IPS-NIHi7 (cell line): Measurements from ENCODE around the gene RLF.

Experiments
- DNase-seq: peaks from one replicate; pipeline ENCODE4 v3.0.0; 2012; ENCODE audit warnings: mixed read lengths; ENCODE audit errors: extremely low spot score

The RLF gene

DNA sequence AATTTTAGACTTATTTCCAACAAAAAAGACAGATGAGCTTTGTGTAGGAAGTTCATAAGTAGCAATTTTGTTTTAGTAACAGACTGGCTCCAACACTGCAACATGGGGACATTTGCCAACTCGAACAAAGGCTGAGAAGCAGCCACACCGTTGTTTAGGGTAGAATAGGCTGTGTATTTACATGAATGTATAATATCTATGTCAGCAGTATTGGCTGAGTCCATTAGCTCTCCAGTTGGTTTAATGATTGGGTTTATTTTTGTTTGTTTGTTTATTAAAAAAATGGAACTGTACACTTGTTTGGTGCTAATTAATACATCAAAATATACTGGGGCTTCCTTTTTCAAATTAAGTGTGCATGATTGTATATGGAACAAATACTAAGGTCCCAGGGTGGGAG, 79.2 kb downstream of the RLF start:
- no peak for DNase-seq

DNA sequence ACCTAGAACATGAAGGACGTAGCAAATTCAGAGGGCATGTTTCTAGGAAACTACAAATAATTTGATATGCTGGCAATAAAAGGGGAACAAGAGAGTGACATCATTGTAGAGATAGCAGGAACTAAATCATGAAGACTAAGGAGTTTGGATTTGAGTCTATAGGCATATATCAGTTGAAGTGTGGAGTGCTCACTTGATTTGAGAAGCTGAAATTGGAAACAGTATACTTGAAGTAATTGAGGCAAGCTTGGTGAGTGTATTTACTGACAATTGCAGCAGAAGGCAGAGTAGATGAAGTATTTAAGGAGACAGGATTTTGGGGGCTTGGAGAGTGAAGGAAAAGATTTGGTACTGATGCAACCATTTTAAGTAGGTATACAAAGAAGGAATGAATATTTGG, 80.2 kb downstream of the RLF start:
- no peak for DNase-seq

GRCh38 chr1:40243351-40243750, 82.2 kb downstream of the RLF start:
- DNase-seq, result no peak

GRCh38 chr1:40244138-40244744, 83.1 kb downstream of the RLF start:
- DNase-seq, result no peak

DNA sequence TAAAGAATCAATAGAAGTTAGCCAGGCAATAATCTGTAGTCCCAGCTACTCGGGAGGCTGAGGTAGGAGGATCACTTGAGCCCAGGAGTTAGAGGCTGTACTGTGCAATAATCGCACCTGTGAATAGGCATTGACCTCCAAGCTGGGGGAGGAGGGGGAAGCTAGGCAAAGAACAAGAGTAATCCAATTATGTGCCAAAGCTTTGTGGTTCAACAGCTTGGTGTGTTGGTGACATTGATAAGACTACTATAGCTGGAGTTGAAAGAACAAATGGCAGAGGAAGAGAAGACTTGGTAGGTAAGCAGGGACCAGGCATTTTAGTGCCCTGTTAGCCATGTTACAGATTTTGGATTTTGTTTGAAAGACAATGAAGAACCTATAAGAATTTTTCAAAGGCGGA, 84.5 kb downstream of the RLF start:
- DNase-seq, result no peak

GRCh38 chr1:40247655-40248054, 86.5 kb downstream of the RLF start, which contains the start of gene TMCO2:
Gene TMCO2 (plus strand): TSS chr1:40247937. CDS start chr1:40247994, 57 bp downstream.
- no peak for DNase-seq

DNA sequence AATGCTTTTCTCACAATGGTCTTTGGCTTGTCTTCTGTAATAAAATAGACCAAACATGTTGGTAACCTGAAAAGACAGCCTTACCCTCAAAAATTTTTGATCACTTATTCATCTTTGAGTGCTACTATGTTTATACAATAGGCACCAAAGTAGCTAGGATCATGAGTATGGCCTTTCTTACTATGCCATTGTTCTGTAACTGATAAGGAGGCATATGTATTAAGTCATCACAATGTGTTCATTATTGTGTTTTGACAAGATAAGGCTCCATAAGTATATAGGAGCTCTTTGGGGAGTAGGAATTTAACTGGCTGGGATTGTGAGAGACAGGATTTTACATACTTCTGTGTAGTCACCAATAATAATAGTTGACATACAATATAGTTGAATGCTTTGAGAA, 87.2 kb downstream of the RLF start:
- DNase-seq, result no peak

DNA sequence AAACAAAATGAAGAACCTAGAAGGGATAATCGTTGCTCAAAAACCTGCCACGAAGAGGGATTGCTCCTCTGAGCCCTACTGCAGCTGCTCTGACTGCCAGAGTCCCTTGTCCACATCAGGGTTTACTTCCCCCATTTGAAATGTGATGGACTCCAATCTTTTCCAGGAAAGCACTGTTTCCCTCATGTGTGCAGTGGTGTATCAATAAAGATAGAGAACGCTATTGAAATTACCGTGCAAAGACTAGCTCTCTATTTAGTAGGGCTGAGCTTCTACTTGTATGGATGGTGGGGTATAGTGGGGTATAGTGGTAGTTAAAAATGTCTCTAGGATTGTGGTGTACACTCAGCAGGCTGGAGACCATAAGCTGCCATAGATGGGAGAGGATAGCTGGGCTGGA, 90.3 kb downstream of the RLF start:
- DNase-seq, result no peak

GRCh38 chr1:40252601-40253000, 91.4 kb downstream of the RLF start:
- DNase-seq, result no peak

- DNase-seq, result no peak
Measured at GRCh38 chr1:40255231-40255630, 94.0 kb downstream of the RLF start.

- DNase-seq, result no peak
Measured at GRCh38 chr1:40256401-40257084, 95.4 kb downstream of the RLF start.

DNA sequence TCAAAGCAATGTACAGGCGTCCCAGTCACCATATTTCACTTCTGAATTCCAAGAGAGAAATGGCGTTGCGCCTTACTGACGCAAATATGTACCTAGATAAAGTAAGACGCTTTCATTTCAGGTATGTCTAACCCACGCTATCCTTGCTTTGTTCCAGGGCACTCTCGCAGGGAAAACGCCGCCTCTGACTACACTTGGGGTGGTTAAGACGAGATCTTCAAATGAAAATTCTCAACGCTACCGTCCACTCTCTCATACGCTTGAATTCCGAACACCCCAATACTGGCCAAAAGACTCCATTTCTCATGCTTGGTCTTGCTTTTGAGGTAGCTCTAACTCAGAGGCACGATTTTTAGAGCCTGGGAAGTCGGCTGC, 96.1 kb downstream of the RLF start:
- no peak for DNase-seq

GRCh38 chr1:40257688-40258444, 96.7 kb downstream of the RLF start, which contains the start of gene ZMPSTE24:
Gene ZMPSTE24 (plus strand): TSS chr1:40258236. CDS start chr1:40258272, 36 bp downstream.
- peak; percentile 94 for DNase-seq

GRCh38 chr1:40258445-40258769, 97.2 kb downstream of the RLF start:
- DNase-seq, result peak; percentile 27

GRCh38 chr1:40264354-40264781, 103.2 kb downstream of the RLF start:
- DNase-seq, result no peak

GRCh38 chr1:40265298-40265697, 104.1 kb downstream of the RLF start:
- no peak for DNase-seq

GRCh38 chr1:40265919-40266318, 104.7 kb downstream of the RLF start:
- no peak for DNase-seq

DNA sequence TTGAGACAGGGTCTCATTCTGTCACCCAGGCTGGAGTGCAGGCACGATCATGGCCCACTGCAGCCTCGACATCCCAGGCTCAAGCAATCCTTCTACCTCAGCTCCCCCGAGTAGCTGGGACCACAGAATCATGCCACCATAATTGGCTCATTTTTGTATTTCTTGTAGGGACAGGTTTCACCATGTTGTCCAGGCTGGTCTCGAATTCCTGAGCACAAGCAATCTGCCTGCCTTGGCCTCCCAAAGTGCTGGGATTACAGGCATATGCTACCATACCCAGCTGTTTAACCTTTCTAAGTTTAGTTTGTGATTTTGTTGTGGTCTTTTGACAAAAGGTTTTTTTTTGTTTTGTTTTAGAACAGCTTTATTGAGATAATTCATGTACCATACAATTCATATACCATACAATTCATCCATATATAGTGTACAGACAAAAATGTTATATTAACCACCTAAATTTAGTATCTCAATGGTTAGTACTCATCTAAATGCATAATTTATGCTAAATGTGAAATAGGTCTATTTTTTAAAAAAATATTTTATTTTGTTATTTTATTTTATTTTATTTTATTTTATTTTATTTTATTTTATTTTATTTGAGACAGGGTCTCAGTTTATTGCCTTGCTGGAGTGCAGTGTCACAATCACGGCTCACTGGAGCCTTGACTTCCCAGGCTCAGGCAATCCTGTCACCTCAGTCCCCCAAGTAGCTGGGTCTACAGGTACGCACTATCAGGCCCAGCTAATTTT, 105.8 kb downstream of the RLF start:
- no peak for DNase-seq

DNA sequence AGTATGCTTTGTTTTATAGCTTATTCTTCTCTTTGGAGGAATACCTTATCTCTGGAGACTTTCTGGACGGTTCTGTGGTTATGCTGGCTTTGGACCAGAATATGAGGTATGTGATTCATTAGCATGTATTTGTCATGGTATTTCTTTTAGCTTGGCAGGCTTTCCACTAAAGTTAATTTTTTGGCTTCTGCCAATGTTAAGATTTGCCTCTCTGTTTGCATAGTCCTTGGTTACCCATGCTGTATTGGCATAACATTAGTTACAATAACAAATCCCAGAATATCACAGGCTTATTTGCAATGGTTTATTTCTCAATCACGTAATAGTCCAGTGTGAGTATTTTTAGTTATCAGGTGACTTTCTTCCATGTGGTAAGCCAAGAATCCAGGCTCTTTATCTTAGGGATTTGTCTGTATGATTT, 106.6 kb downstream of the RLF start:
- no peak for DNase-seq

DNA sequence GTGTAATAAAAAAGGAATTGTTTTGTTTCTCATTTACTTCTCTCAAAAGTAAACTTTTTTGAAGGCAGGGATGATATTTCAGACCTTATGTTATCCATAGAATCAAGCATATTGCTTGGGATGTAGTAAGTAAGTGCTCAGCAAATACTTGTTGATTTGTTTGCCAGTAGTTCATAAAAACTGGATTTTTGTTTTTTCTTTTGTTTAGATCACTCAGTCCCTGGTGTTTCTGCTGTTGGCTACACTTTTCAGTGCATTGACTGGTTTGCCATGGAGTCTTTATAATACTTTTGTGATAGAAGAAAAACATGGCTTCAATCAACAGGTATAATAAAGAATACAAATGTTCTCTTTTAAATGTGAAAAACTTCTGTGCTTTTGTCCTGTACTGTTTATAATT, 107.0 kb downstream of the RLF start:
- no peak for DNase-seq

DNA sequence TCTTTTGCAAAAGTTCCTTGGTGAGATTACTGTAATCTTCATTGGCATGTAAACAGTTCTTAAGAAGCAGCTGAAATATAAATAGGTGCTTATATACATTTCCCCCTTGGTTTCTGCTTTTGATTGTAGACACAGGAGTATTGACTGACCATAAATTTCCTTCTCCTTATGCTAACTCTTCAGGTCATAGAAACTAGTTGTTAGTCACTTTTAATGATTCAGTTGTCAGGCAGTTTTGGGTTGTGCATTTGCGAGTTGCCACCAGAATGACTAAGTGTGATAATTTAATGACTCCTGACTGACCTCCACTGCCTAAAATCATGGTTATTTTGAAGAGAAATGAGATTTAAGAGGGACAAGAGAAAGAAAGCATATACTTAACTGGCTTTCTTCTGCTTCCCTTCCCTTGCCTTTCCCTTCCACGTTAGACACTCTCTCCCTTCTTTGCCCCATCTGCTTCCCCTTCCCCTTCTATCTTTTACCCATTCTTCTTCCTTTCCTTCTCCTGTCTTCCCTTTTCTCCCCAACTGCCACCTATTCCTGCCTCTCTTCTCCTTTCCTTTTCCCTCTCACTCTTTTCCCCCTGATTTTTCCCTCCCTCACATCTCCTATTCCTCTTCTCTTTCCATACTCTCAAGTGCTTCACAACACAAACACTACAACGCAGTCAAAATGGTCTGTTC, 109.1 kb downstream of the RLF start:
- no peak for DNase-seq
